Activated T-cell treated with anti-CD3 and anti-CD28 coated beads for 48 hours (primary cell): ENCODE data around the gene SPIRE1.
"Not testable (repeated sequence)": the region's sequence is repeated elsewhere in the genome, so short reads cannot be mapped to it uniquely, and the experiment has no call there.

Experiments
- DNase-seq: peaks from one replicate; pipeline ENCODE4 v3.0.0-alpha.2; 2020; ENCODE audit warnings: low read depth

Gene SPIRE1

DNA sequence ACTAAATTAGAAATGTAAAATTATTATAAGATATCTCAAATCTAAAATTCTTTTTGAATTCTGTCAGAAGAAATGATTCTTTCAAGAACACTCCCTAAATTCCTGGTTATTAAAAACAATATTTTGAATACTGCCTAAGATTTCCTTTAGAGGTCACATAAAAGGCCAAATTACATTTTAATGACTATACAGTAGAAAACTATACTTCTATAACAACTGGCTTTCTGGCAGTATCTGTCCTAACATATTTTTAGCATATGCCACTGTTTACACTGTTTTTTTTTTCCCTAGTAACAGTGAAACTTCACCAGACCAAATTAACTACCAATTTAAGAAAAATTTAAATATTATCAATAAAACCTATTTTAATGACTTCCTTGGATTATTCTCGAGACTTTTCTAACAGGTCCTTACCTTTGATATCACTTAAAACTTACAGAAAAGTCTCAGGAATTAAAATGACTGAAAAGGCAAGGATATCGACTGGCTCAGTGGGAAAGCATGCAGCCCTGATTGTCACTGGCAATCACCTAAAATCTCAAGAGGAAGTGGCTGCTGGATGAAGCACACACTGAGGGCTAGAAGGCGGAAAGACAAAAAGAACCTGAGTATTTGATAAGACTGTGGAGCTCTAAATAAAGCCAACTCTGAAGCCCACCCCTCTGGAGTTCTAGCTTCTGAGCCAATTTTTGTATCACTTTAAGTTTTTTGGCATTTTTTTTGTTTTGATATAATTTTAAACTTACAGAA lies 59.6 kb downstream of the SPIRE1 start:
- DNase-seq: no peak

DNA sequence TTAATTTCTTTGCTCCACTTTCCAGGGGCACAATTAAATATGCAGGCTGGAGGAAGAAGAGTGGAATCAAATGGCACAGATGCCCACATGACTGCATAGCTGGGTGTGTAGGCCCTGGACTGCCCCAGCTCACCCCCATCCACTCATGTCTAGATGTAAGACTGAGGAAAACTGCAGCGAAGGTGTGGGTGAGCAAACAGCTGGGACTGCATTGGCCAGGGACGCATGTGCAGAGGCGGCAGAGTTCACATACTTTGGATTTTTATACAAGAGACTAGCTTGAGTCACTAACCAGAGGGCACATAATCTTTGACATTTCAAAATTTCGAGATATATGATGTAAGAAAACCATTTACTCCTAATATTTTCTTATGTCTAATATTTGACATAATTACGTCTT lies 60.1 kb downstream of the SPIRE1 start:
- no peak for DNase-seq

GRCh38 chr18:12595571-12596255 lies 62.2 kb downstream of the SPIRE1 start:
- no peak for DNase-seq

GRCh38 chr18:12593866-12594265 lies 64.0 kb downstream of the SPIRE1 start:
- no peak for DNase-seq

GRCh38 chr18:12592597-12593127 lies 65.2 kb downstream of the SPIRE1 start:
- DNase-seq: no peak

DNA sequence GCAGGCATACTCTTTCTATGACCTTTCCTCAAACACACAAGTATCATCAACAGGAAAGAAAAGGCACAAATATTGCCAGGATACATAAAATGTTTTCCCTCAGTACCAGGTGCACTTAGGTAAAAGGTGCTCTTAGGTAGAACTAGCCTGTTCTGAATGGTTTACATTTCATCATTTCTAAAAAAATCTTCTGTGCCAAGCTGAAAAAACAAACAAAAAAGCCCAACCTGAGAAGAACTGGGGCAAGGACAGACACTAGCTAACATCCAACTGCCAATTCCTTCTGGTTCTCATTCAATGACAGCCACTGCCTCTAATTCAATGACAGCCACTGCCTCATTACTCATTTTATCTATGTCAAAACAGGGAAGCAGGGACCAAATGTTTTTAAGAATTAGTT lies 68.5 kb downstream of the SPIRE1 start:
- no peak for DNase-seq

DNA sequence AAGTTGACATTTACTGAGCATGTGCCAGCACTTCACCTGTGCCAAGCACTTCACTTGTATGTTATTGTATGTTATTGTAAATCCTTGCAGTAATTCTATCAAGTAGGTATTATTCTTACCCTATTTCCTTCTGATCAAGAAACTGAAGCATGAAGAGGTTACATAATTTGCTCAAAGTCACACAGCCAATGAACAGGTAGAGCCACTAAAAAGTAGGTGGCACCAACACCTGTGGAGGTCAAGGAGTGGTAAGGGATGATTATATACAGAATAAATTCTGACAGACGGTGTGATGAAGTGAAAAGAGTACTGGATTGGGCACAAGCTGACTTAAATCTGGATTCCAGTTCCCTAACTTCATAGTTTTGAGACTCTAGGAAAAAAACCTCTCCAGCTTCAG lies 71.0 kb downstream of the SPIRE1 start:
- no peak for DNase-seq

GRCh38 chr18:12585218-12585617 lies 72.7 kb downstream of the SPIRE1 start:
- DNase-seq: no peak

GRCh38 chr18:12580630-12581342 lies 77.1 kb downstream of the SPIRE1 start:
- no peak for DNase-seq

DNA sequence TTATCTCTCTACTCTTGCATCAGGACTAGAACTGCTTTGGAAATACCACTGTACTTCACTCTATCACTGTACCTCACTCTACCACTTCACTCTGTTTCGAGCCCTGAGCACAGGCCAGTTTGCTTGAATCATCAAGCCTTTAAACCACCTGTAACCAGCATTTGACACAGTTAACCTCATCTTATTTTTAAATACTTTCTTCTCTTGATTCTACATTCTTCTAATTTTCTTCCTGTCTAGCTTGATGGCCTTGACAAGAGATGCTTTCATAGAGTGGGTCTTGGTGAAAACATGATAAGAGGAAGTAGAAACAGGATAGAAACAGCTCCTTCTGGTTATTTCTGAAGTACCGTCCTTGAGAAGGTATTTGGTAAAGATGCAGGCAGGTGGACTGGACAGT lies 78.1 kb downstream of the SPIRE1 start:
- no peak for DNase-seq

GRCh38 chr18:12577848-12578247 lies 80.1 kb downstream of the SPIRE1 start:
- DNase-seq: no peak

DNA sequence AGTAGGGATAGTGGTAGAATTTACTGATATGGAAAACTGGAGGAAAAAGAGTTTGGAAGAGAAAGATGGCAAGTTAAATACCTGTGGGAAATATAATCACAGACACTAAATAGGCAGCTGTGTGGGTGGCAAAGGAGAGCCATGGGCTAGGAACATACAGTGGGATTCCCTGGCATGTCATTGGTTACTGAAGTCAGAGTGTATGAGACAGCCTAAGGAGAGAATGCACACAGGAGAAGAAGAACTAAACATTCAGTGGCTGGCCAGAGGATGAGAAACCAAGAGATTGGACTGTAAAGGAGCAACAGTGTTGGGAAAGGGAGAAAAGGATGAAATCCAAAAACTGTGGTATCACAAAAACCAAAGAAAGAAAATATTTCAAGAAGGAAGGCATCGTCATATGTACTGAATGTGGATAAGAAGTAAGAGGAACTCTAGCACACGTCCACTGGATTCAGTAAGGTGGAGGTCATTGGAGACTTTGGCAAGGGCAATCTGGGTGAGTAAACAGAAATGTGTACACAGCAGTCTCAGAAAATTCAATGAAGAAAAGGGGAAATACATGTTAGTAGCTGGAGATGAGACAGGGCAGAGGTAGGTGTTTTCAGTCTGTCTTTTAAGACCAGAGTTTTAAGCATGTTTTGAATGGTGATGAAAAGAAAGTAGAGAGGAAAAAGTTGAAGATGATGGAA lies 83.3 kb downstream of the SPIRE1 start:
- DNase-seq: no peak

DNA sequence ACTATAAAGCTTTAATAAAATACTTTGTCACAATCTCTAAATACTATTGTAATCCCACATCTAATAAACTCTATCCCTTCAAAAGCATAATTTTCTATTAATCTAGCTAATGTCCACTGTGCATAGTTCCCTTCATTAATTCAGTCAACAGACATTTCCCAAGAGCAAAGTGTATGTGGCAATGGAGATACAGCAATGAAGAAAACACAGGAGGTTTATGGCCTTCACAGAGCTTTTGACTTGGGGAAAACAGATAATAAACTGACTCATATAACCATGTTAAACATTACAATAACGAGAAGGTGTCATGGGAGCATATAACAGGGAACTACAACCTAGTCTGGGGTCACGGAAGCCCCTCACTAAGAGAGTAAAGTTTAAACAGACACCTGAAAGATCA lies 86.3 kb downstream of the SPIRE1 start:
- DNase-seq: no peak

DNA sequence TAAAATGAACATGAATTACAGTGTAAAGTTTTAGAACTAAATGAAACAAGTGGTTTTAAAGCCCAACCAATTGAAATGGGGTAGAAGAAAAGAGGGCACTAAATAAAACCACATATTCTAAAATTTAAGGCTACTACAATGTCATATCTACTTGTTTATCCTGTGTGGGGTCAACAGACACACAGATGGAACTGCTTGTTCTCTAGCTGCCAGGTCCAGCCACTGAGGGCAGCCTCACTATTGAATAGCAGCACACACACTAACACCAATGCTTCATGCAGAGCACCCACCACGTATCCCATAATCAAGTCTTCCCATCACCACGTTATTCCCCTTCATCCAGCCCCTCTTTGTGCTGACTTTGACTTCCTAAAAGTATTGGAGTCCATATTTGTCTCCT lies 88.1 kb downstream of the SPIRE1 start:
- DNase-seq: no peak

- DNase-seq: no peak
Observed at GRCh38 chr18:12567849-12568248, 90.1 kb downstream of the SPIRE1 start.

DNA sequence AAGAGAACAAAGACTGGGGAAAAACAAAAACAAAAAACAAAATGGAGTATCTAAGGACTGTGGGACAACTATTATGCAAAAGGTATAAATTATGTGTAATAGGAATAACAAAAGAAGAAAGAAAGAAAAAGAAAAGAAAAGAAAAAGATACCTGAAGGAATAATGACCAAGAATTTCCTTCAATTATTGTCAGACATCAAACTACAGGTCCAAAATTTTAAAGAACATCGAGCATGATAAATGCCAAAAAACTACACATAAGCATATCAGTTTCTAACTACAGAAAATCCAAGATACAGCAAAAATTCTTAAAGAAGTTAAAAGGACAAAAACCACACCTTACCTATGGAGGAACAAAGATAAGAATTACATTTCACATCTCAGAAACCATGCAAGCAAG lies 93.0 kb downstream of the SPIRE1 start:
- DNase-seq: no peak

GRCh38 chr18:12564378-12564777 lies 93.5 kb downstream of the SPIRE1 start:
- no peak for DNase-seq

DNA sequence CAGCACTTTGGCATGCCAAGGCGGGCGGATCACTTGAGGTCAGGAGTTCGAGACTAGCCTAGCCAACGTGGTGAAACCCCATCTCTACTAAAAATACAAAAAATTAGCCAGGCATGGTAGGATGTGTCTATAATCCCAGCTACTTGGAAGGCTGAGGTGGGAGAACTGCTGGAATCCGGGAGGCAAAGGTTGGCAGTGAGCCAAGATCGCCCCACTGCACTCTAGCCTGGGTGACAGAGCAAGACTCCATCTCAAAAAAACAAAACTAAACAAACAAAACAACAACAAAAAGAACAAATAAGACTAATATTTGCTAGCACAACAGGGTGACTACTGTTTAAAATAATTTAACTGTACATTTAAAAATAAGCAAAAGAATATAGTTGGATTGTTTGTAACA lies 97.3 kb downstream of the SPIRE1 start:
- DNase-seq: not testable (repeated sequence)

- DNase-seq: no peak
Observed at GRCh38 chr18:12559319-12559718, 98.6 kb downstream of the SPIRE1 start.

GRCh38 chr18:12556946-12557806 lies 100.7 kb downstream of the SPIRE1 start:
- no peak for DNase-seq

- no peak for DNase-seq
Observed at GRCh38 chr18:12554796-12555388, 103.0 kb downstream of the SPIRE1 start.
